ENCODE measurements around the gene SLC9A3.
"Not testable (repeated sequence)": the region's sequence is repeated elsewhere in the genome, so short reads cannot be mapped to it uniquely, and the experiment has no call there.

The SLC9A3 gene

GRCh38 chr5:524234-524972, at the start of gene SLC9A3:
Gene SLC9A3 (minus strand): TSS chr5:524449.
- peak in 1 of 3 experiments; percentile 30 for DNase-seq

DNA sequence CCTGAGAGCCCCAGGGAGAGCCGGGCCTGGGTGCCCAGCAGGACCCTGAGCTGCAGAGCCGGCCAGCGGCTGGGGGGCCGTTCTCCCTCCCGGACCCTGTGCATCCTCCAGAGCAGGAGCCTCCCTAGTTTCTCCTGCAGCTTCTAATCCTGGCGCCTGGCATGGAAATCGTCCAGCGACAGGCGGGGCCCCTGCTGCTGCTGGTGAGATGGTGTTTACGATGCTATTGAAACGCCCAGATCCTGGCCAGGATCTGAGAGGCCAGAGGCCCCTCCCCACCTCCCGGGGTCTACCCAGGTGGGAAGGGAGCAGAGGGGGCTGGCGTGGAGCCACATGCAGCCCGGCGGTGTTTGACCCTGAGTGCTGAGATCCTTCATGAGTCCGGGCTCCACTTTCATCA, 49.7 kb upstream of the SLC9A3 start:
- DNase-seq: peak in 1 of 3 experiments; percentile 20

- no peak for DNase-seq
Measured at GRCh38 chr5:573206-573605, 49.0 kb upstream of the SLC9A3 start.

- peak in 2 of 3 experiments; percentile 35 to 87 for DNase-seq
Measured at GRCh38 chr5:572398-573019, 48.3 kb upstream of the SLC9A3 start.

DNA sequence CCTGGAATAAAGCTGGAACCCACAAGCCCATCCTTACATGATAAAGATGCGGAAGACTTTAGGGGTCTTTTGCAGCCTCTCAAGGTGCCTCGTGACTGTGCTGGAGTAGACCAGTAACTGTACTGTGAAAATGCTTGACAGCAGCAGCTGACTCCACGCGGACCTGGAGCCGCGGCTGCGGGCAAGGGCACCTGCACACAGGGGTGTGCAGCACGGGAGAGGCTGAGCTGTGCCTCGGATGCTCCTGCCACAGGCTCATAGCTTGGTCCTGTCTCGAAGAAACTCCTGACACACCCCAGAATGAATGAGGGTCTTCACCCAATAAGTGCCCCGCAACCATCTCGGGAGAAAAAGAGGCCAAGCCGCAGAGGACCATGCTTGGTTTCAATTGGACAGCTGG, 47.5 kb upstream of the SLC9A3 start:
- DNase-seq: peak in 1 of 3 experiments; percentile 11

DNA sequence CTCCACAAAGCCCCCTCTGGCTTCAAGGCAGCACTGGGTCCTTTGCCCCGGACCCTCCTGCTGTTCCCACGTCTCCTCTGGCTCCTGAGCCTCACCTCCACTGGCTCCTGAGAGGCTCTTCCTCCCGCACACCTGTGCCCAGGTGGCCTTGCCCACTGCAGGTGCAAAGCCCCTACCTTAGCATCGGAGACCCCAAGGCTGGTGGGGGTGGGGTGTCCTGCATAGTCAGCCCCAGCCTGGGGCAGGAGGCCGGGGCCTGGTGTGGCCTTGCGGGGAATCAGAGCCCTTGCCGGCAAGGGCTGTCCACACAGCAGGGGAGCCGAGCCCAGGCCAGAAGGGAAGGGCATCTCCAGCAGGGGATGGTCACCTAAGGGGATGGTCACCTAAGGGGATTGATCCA, 46.6 kb upstream of the SLC9A3 start:
- no peak for DNase-seq

- no peak for DNase-seq
Measured at GRCh38 chr5:570446-570845, 46.2 kb upstream of the SLC9A3 start.

DNA sequence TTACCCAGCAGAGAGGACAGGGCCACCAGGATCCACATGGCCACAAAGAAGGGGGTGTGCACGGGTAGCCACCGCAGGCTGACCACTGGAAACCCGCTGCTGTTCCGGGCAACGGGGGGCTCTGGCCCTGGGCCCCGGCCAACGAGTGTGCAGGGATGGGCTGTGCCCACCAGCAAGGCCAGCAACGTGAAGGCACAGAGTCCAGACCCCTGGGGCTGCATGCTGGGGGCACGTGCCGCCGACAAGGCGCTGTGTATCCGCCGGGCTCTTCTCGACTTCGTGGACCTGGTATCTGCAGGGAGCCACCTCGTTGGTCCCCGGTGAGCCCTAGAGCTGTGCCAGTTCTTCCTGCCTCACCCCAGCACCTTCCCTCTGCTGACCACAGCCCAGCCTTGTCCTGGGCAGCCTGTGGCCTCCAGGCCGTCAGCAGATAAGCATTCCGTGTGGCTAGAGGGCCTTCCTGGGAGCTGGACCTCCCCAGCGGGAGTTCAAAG, 45.7 kb upstream of the SLC9A3 start:
- DNase-seq: no peak

DNA sequence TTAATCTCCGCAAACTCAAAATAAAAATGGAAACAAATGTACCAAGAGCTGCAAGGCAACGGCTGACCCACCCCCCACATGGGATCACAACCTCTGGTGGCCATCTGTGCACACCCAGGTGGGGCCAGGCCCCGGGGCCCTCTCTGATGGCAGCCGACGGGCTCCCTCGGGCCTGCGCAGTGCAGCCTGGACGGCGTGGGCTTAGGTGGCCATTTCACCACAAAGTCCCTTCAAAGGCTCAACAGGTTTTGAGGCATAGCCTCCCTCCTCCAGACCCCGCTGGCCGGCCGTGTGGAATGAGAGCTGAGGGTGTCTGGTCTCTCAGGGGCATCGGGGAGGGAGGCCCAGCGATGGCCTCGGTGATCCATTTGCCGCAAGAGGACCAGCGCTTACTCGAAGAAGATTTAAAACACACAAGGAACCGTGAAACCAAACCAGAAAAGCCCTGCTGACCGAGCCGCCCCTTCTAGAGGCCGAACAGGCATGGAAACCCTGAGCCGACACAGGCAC, 45.2 kb upstream of the SLC9A3 start:
- DNase-seq: no peak

- DNase-seq: no peak
Measured at GRCh38 chr5:568809-569208, 44.6 kb upstream of the SLC9A3 start.

- no peak for DNase-seq
Measured at GRCh38 chr5:568061-568781, 44.0 kb upstream of the SLC9A3 start.

GRCh38 chr5:567664-568060, 43.4 kb upstream of the SLC9A3 start:
- no peak for DNase-seq

DNA sequence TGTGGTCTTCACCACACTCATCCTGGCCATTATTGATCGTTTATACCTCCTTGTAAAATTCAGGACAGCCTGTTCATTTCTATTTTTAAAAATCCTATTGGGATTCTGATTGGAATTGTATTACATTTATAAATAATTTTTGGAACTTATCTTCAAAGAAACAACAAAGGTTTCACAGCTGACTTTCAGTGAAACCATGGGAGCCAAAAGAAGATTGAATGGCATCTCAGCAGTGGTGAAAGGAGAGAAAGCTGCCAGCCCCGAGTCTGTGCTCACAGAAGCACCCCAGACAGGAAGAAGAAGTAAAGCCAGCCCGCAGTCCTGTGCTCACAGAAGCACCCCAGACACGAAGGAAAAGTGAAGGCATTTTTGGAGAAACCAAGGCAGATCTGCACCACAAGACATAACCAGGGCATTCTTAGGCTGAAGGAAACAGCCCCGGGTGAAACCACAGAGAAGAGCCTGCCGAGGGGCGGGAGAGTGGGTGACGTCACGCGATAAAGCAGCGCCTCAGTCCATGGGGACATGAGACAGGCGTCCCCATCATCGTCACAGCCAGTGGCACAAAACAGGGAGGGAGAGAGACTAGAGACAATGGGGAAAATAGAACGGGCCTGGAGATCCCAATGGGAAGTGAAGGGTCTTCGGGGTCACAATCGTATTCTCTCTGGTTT, 42.5 kb upstream of the SLC9A3 start:
- no peak for DNase-seq

GRCh38 chr5:565782-566440, 41.7 kb upstream of the SLC9A3 start:
- DNase-seq: peak in 1 of 3 experiments; percentile 16

GRCh38 chr5:561408-561807, 37.2 kb upstream of the SLC9A3 start:
- DNase-seq: no peak

GRCh38 chr5:560792-561166, 36.5 kb upstream of the SLC9A3 start:
- DNase-seq: no peak

- no peak for DNase-seq
Measured at GRCh38 chr5:558871-559503, 34.7 kb upstream of the SLC9A3 start.

- no peak for DNase-seq
Measured at GRCh38 chr5:558326-558725, 34.1 kb upstream of the SLC9A3 start.

DNA sequence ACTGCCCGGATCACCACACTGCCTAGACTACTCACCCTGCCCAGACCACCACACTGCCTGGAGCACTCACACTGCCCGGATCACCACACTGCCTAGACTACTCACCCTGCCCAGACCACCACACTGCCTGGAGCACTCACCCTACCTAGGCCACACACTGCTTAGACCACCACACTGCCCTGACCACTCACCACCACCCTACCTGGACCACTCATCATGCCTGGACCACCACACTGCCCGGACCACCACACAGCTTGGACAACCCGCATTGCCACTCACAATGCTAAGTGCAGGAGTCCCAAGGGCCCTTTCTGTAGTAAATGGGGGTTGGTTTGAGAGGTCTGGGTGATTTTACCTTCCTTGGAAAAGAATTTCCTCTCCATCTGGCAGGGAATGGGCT, 33.7 kb upstream of the SLC9A3 start:
- DNase-seq: not testable (repeated sequence)

DNA sequence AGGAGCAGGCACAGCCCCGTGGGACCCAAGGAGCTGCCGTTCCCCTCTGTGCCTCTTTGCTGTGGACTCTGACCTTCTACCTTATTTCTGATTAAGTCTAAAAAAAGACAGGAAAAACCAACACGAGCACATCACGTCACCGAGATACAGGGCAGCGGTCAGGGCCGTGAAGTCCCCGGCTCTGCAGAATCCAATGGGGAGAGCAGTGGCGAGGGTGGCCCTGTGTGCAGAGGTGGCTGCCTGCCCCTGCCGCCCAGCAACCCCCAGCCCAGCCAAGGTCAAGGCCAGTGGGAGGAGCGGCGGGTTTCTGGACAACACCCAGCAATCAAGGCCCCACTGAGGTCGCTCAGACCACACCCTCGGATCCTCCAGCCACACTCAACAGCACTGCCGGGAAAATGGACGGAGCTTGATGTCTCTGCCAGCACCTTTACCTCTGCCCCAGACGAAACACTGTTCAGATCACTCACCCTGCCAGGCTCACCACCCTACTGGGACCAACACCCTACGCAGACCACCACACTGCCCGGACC, 32.7 kb upstream of the SLC9A3 start:
- no peak for DNase-seq

DNA sequence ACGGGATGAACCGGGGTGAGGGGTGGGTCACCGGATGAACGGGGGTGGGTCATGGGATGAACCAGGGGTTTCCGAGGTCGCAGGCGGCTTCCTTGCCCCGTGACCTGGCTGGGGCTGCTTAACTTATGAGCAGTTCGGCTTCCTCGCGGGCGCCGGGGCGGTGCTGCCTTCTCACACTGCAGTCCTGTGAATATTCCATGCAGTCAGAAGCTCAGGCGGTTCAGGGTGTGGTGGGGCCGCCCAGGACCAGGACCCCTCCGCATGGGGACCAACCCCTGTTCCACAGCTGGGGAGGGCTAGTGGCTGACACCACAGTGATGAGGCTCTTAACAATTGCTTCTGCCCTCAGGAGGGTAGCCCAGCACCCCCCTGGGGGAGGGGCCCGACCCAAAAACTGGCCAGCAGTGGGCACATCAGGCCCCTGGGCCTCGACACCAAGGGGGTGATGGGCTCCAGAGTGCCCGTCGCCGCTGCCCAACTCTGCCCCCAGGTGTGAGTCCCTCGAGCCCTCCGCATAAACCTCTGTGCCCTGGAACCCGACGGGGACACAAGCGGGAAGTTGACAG, 30.9 kb upstream of the SLC9A3 start:
- no peak for DNase-seq

Data from NCI-H1417 (cell line).